Trophoblast cell (in vitro differentiated cells and primary cell): ENCODE data around the gene ZNF497.
A peak's percentile ranks its signal among the peaks of the same experiment; 100 is the strongest.

Experiments used
- DNase-seq, 2 donors: peaks; one replicate each; pipeline ENCODE4 v3.0.0-alpha.2; 2016
- H2AFZ ChIP-seq: 2 replicates; pipeline ENCODE4 v1.6.1; 2013; ENCODE audit warnings: low read length, moderate library complexity, mild to moderate bottlenecking; ENCODE audit not compliant: insufficient read depth, poor library complexity
- H2AK5ac ChIP-seq: 2 replicates; pipeline ENCODE4 v1.6.1; 2013; ENCODE audit warnings: mild to moderate bottlenecking, low read length
- H2BK120ac ChIP-seq: 2 replicates; pipeline ENCODE4 v1.6.1; 2013; ENCODE audit warnings: low read length, mild to moderate bottlenecking, moderate library complexity; ENCODE audit not compliant: insufficient read depth, poor library complexity
- H2BK12ac ChIP-seq: 2 replicates; pipeline ENCODE4 v1.6.1; 2013; ENCODE audit warnings: mild to moderate bottlenecking, low read length, moderate library complexity
- H2BK5ac ChIP-seq: 2 replicates; pipeline ENCODE4 v1.6.1; 2013; ENCODE audit warnings: low read length, low read depth, moderate library complexity, mild to moderate bottlenecking; ENCODE audit not compliant: poor library complexity
- H3K14ac ChIP-seq: 2 replicates; pipeline ENCODE4 v1.6.1; 2013; ENCODE audit warnings: mild to moderate bottlenecking, low read length
- H3K18ac ChIP-seq: 2 replicates; pipeline ENCODE4 v1.6.1; 2013; ENCODE audit warnings: mild to moderate bottlenecking, low read length
- H3K23ac ChIP-seq: 2 replicates; pipeline ENCODE4 v1.6.1; 2013; ENCODE audit warnings: low read length
- H3K27ac ChIP-seq: 2 replicates; pipeline ENCODE4 v1.5.1; 2013; ENCODE audit warnings: low read depth, mild to moderate bottlenecking, inconsistent platforms, low read length, moderate library complexity
- H3K27me3 ChIP-seq: 2 replicates; pipeline ENCODE4 v1.6.1; 2013; ENCODE audit warnings: inconsistent platforms, mild to moderate bottlenecking, low read length, moderate library complexity; ENCODE audit not compliant: insufficient read depth
- H3K36me3 ChIP-seq, 2 experiments: 1 replicate in 1 of 2; 2 replicates in 1 of 2; pipeline ENCODE4 v1.6.1; 2013; ENCODE audit warnings: low read length in 2 of 2, mild to moderate bottlenecking in 2 of 2, moderate library complexity in 1 of 2; ENCODE audit not compliant: insufficient read depth in 2 of 2, control insufficient read depth in 1 of 2
- H3K4ac ChIP-seq: 2 replicates; pipeline ENCODE4 v1.6.1; 2013; ENCODE audit warnings: low read depth, mild to moderate bottlenecking, low read length, moderate library complexity
- H3K4me1 ChIP-seq, 2 experiments: 1 replicate in 1 of 2; 2 replicates in 1 of 2; pipeline ENCODE4 v1.6.1; 2013; ENCODE audit warnings: low read length in 2 of 2, mild to moderate bottlenecking in 2 of 2, moderate library complexity in 1 of 2; ENCODE audit not compliant: insufficient read depth in 2 of 2, control insufficient read depth in 1 of 2
- H3K4me2 ChIP-seq: 2 replicates; pipeline ENCODE4 v1.6.1; 2013; ENCODE audit warnings: inconsistent platforms, mild to moderate bottlenecking, low read length, moderate library complexity
- H3K4me3 ChIP-seq: 2 replicates; pipeline ENCODE4 v1.5.1; 2013; ENCODE audit warnings: mild to moderate bottlenecking, low read depth, low read length, inconsistent platforms
- H3K79me1 ChIP-seq: one replicate; pipeline ENCODE4 v1.6.1; 2013; ENCODE audit warnings: low read length
- H3K79me2 ChIP-seq: 2 replicates; pipeline ENCODE4 v1.6.1; 2013; ENCODE audit warnings: low read length, mild to moderate bottlenecking; ENCODE audit not compliant: control insufficient read depth, insufficient read depth, poor library complexity
- H3K9ac ChIP-seq: 2 replicates; pipeline ENCODE4 v1.6.1; 2013; ENCODE audit warnings: mild to moderate bottlenecking, low read length
- H3K9me3 ChIP-seq: 2 replicates; pipeline ENCODE4 v1.6.1; 2013; ENCODE audit warnings: low read depth, mild to moderate bottlenecking, control low read depth, inconsistent platforms, low read length; ENCODE audit not compliant: insufficient read depth
- H4K12ac ChIP-seq: 2 replicates; pipeline ENCODE4 v1.6.1; 2013; ENCODE audit warnings: low read depth, mild to moderate bottlenecking, low read length, moderate library complexity
- H4K8ac ChIP-seq: 2 replicates; pipeline ENCODE4 v1.6.1; 2013; ENCODE audit warnings: low read depth, mild to moderate bottlenecking, low read length, moderate library complexity
- H4K91ac ChIP-seq: one replicate; pipeline ENCODE4 v1.6.1; 2013; ENCODE audit warnings: low read depth, mild to moderate bottlenecking, low read length, moderate library complexity
- WGBS: extraction: QIAGEN DNeasy Blood & Tissue Kit; methylation state at CpG from one replicate; pipeline ENCODE4 v1.1.7; 2013; ENCODE audit warnings: missing lambda C conversion rate; ENCODE audit not compliant: insufficient read length, insufficient coverage; ENCODE audit errors: extremely low coverage; 5-methylcytosine and 5-hydroxymethylcytosine counted together

Gene ZNF497

DNA sequence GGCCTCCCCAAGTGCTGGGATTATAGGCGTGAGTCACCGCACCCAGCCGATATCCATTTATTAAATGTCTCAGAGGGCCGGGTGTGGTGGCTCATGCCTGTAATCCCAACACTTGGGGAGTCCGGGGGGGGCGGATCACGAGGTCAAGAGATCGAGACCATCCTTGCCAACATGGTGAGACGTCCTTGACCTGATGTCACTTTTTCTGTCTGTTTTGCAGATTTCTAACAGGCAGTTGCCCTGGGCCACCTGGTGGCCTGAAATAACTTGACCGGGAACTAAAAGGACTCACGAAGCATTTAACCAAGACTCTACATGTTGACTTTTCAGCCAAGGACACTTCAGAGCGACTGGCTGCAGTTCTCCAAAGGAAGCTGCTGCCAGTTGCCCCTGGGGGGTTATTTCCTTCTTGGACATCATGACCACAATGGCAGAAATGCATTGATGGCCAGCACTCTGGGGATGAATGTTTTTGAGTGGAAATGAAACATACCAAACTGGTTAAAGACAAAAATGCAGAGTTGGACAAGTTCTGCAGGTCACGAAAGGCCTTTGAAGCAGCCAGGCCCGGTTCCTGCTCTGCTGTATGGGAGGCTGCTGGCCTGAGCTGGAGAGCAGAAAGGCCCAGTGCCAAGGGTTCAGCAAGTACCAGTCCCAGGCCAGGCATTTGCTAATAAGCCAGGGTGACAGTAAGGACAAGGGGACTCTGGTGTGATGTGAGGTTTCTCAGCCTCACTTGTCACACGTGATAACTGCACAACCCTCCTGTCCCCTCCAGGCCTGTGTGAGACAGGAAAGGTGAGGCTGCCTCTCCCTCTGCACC, 10.0 kb upstream of the ZNF497 start:
- Histone ChIP-seq H2AK5ac (no peak overlapping the region), H4K8ac (no peak overlapping the region), H3K4ac (no peak overlapping the region), H3K27me3 (no peaks in the 10 kb centered on the region), H3K79me2 (no peaks in the 10 kb centered on the region), H3K9me3 (no peaks in the 10 kb centered on the region), H3K9ac (no peak overlapping the region), H3K14ac (no peak overlapping the region), H3K4me3 (no peak overlapping the region), H3K23ac (no peak overlapping the region), H3K4me1 (peaks cover 3 to 9% of the 10 kb centered on the region in 2 experiments), H4K91ac (no peak overlapping the region), H2BK120ac (no peak overlapping the region), H3K36me3 (peaks cover 5 to 8% of the 10 kb centered on the region in 2 experiments), H3K4me2 (no peak overlapping the region), H3K79me1 (no peaks in the 10 kb centered on the region), H2BK5ac (no peak overlapping the region), H3K18ac (no peak overlapping the region), H2BK12ac (no peak overlapping the region), H2AFZ (no peak overlapping the region), H4K12ac (no peak overlapping the region), H3K27ac (no peak overlapping the region)
- WGBS, result no CpG with 5 or more reads among the region's 15 CpGs
- peak in 1 of 2 donors; percentile 14 for DNase-seq

DNA sequence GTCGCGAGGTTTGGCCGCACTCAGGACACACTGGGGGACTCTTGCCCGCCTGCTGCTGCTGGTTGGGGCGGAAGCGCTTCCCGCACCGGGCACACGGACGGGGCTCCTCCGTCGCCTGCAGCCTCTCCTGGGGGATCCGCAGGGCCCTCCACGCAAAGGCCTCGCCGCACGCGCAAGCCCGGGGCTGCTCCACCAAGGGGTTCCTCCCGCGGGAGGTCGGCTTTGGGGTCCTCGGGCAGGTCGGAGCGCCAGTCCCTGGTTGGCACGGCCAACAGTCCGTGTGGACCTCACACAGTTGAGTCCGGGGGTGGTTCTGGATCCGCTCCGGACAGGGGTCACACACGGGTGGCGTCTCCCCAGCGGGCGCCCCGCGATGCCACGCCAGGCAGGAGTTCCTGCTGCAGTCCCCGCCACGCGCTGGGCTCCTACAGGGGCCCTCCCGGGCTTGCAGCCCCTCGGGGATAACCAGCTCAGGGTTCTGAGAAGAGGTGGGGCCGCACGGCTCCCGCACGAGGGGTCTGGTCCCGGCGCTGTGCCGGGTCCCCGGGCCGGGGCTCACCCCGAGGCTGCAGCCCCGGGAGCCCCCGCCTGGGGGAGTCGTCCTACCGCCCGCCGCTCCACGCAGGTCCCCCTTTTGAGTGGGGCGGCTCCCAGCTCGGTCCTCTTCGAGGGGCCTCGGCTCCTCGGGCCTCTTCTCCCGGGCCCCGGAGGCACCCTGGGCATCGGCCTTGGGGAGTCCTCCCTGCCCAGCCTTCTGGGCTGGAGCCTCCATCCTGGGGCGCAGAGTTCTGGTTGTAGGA, 6.2 kb upstream of the ZNF497 start:
- H2BK120ac ChIP-seq, result no peak overlapping the region
- no CpG with 5 or more reads among the region's 68 CpGs for WGBS

DNA sequence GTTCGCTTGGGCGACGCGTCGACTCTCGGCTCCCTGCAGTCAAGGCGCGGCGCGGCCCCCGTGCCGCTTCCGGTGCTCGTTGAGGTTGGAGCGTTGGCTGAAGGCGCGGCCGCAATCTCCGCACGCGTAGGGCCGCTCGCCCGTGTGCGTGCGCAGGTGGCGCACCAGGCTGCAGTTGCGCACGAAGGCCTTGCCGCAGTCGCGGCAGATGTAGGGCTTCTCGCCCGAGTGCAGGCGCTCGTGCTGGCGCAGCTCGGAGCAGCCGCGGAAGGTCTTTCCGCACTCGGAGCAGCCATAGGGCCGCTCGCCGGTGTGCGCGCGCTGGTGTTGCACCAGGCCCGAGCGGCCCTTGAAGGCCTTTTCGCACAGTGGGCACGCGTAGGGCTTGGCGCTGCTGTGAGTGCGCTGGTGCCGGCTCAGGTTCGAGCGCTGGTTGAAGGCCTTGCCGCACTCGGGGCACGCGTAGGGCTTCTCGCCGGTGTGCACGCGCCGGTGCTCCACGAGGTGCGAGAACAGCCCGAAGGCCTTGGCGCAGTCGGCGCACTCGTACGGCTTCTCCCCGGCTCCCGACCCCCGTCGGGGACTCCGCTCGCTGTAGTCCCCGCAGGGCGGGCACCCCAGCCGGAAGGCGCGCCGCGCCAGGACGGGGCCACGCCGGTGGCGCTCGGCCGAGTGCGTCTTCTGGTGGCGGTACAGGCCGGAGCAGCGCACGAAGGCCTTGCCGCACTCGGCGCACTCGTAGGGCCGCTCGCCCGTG, 5.3 kb upstream of the ZNF497 start:
- Histone ChIP-seq H3K79me1 (peaks cover 1% of the 10 kb centered on the region), H3K79me2 (no peaks in the 10 kb centered on the region), H3K18ac (no peak overlapping the region), H3K27ac (no peak overlapping the region), H3K4me1 (peaks cover 3 to 6% of the 10 kb centered on the region in 2 experiments), H3K27me3 (no peaks in the 10 kb centered on the region), H3K4me2 (no peak overlapping the region), H3K9me3 (no peaks in the 10 kb centered on the region), H2AK5ac (no peak overlapping the region), H3K4me3 (no peak overlapping the region), H2BK120ac (no peak overlapping the region), H2BK12ac (no peak overlapping the region), H3K36me3 (peaks cover 7 to 8% of the 10 kb centered on the region in 2 experiments), H3K23ac (no peak overlapping the region), H3K14ac (no peak overlapping the region), H4K12ac (no peak overlapping the region), H2AFZ (no peak overlapping the region), H4K8ac (no peak overlapping the region), H3K9ac (no peak overlapping the region), H2BK5ac (no peak overlapping the region), H4K91ac (no peak overlapping the region), H3K4ac (no peak overlapping the region)
- no peak for DNase-seq
- WGBS, result no CpG with 5 or more reads among the region's 106 CpGs

More for the DNA sequence above, 6.2 kb upstream of the ZNF497 start:
- no peak overlapping the region for H3K4ac ChIP-seq
- H3K27me3 ChIP-seq, result no peaks in the 10 kb centered on the region
- no peak overlapping the region for H3K9ac ChIP-seq
- H2AFZ ChIP-seq, result no peak overlapping the region
- H3K23ac ChIP-seq, result no peak overlapping the region
- no peaks in the 10 kb centered on the region for H3K79me2 ChIP-seq
- no peak overlapping the region for H2AK5ac ChIP-seq
- no peaks in the 10 kb centered on the region for H3K79me1 ChIP-seq
- no peak overlapping the region for H2BK5ac ChIP-seq
- H2BK12ac ChIP-seq, result no peak overlapping the region
- H3K14ac ChIP-seq, result no peak overlapping the region
- no peaks in the 10 kb centered on the region for H3K9me3 ChIP-seq
- H3K18ac ChIP-seq, result no peak overlapping the region
- no peak for DNase-seq
- H3K4me3 ChIP-seq, result no peak overlapping the region
- H3K4me1 ChIP-seq, result peaks cover 3 to 9% of the 10 kb centered on the region in 2 experiments
- peaks cover 7 to 8% of the 10 kb centered on the region in 2 experiments for H3K36me3 ChIP-seq
- no peak overlapping the region for H3K4me2 ChIP-seq
- H4K12ac ChIP-seq, result no peak overlapping the region
- H4K91ac ChIP-seq, result no peak overlapping the region
- no peak overlapping the region for H4K8ac ChIP-seq
- no peak overlapping the region for H3K27ac ChIP-seq
